OCI-LY1 (cell line): ENCODE measurements around the gene TAX1BP3.

ENCODE experiments used
- EZH2 ChIP-seq: fragments of 200-600 bp; sonication (generic), shearing (Covaris generic); IDR thresholded peaks from 2 replicates; pipeline ENCODE4 v1.8.0; 2017; ENCODE audit warnings: borderline replicate concordance, mixed run types, mild to moderate bottlenecking, antibody characterized with exemption, low read length, moderate library complexity, mixed read lengths
- TF ChIP-seq, protein P1 (sequence below): fragments of 200-600 bp; sonication (generic), shearing (Covaris generic); IDR thresholded peaks from 2 replicates; pipeline ENCODE4 v1.5.1; 2017; ENCODE audit warnings: mild to moderate bottlenecking, antibody characterized with exemption, low read length, moderate library complexity, mixed read lengths

GRCh38 chr17:3666516-3666915 is 1.9 kb downstream of the TAX1BP3 start:
- TF ChIP-seq, protein P1, sequence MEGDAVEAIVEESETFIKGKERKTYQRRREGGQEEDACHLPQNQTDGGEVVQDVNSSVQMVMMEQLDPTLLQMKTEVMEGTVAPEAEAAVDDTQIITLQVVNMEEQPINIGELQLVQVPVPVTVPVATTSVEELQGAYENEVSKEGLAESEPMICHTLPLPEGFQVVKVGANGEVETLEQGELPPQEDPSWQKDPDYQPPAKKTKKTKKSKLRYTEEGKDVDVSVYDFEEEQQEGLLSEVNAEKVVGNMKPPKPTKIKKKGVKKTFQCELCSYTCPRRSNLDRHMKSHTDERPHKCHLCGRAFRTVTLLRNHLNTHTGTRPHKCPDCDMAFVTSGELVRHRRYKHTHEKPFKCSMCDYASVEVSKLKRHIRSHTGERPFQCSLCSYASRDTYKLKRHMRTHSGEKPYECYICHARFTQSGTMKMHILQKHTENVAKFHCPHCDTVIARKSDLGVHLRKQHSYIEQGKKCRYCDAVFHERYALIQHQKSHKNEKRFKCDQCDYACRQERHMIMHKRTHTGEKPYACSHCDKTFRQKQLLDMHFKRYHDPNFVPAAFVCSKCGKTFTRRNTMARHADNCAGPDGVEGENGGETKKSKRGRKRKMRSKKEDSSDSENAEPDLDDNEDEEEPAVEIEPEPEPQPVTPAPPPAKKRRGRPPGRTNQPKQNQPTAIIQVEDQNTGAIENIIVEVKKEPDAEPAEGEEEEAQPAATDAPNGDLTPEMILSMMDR, result no peak
- TF ChIP-seq EZH2, result no peak
